ENCODE measurements around the gene ZNF844. TPM values are rescaled to one million over a fixed set of nuclear protein-coding genes. Genes with fewer than 3 reads are reported as not detected.
"Not testable (repeated sequence)": the region's sequence is repeated elsewhere in the genome, so short reads cannot be mapped to it uniquely, and the experiment has no call there.

ZNF844 gene
- polyA plus RNA-seq, 1 of the 3 experiments (the other 2 are of a cell fraction), result 0.28 TPM

GRCh38 chr19:12075538-12076139, 11.1 kb downstream of the ZNF844 start:
- H3K4me2 ChIP-seq, result no peak overlapping the region
- H3F3A ChIP-seq (replicated peaks; ENCODE audit: insufficient read depth), result no peaks in the 10 kb centered on the region
- POLR2A ChIA-PET, result no interaction called here
- TF ChIP-seq NFIC (IDR thresholded peaks at IDR 0.05; ENCODE audit: borderline replicate concordance), result no peak
- no peak for TF ChIP-seq RCOR1 (IDR thresholded peaks at IDR 0.05; ENCODE audit: low read length)
- TF ChIP-seq YY1 (IDR thresholded peaks at IDR 0.05; ENCODE audit: low read depth), result no peak
- TF ChIP-seq EZH2phosphoT487 (IDR thresholded peaks at IDR 0.05; ENCODE audit: borderline replicate concordance, low read depth), result no peak
- no peak for TF ChIP-seq TAF1 (IDR thresholded peaks at IDR 0.05; ENCODE audit: borderline replicate concordance, low read depth, low read length)
- TF ChIP-seq, protein P1, sequence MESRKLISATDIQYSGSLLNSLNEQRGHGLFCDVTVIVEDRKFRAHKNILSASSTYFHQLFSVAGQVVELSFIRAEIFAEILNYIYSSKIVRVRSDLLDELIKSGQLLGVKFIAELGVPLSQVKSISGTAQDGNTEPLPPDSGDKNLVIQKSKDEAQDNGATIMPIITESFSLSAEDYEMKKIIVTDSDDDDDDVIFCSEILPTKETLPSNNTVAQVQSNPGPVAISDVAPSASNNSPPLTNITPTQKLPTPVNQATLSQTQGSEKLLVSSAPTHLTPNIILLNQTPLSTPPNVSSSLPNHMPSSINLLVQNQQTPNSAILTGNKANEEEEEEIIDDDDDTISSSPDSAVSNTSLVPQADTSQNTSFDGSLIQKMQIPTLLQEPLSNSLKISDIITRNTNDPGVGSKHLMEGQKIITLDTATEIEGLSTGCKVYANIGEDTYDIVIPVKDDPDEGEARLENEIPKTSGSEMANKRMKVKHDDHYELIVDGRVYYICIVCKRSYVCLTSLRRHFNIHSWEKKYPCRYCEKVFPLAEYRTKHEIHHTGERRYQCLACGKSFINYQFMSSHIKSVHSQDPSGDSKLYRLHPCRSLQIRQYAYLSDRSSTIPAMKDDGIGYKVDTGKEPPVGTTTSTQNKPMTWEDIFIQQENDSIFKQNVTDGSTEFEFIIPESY (IDR thresholded peaks at IDR 0.05; ENCODE audit: borderline replicate concordance, low read depth), result no peak
- no peak for TF ChIP-seq FOXJ3 (CRISPR knock-in tag; IDR thresholded peaks at IDR 0.05)
- TF ChIP-seq RAD21 (IDR thresholded peaks at IDR 0.05; ENCODE audit: low read length), result no peak
- no peak for TF ChIP-seq NRF1 (IDR thresholded peaks at IDR 0.05; ENCODE audit: low read depth, low read length)
- TF ChIP-seq EP300 (IDR thresholded peaks at IDR 0.05; ENCODE audit: borderline replicate concordance in 1 of 2, low read depth in 1 of 2, low read length in 1 of 2), result no peak
- no peak for TF ChIP-seq TEAD4 (IDR thresholded peaks at IDR 0.05; ENCODE audit: borderline replicate concordance, insufficient read depth)
- TF ChIP-seq RFX5 (IDR thresholded peaks at IDR 0.05; ENCODE audit: low read length), result no peak
- no peak for TF ChIP-seq REST (IDR thresholded peaks at IDR 0.05; ENCODE audit: low read depth, low read length)
- no peak for TF ChIP-seq FOSL2 (IDR thresholded peaks at IDR 0.05; ENCODE audit: borderline replicate concordance, low read depth)
- TF ChIP-seq PBX3 (IDR thresholded peaks at IDR 0.05), result no peak
- no peak for TF ChIP-seq GABPA (IDR thresholded peaks at IDR 0.05; ENCODE audit: low read depth)
- TF ChIP-seq IRF3 (IDR thresholded peaks at IDR 0.05; ENCODE audit: low read depth, low read length), result no peak
- TF ChIP-seq, protein P2, sequence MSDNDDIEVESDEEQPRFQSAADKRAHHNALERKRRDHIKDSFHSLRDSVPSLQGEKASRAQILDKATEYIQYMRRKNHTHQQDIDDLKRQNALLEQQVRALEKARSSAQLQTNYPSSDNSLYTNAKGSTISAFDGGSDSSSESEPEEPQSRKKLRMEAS (IDR thresholded peaks at IDR 0.05; ENCODE audit: low read depth), result no peak
- TF ChIP-seq MXI1 (IDR thresholded peaks at IDR 0.05; ENCODE audit: low read depth, low read length), result no peak
- TF ChIP-seq CHD2 (IDR thresholded peaks at IDR 0.05; ENCODE audit: low read length, partially characterized antibody), result no peak
- 32% methylated on average over 3 of the region's 3 CpGs for WGBS (ENCODE audit: low lambda C conversion rate)
- no peak overlapping the region for H3K9ac ChIP-seq
- H4K20me1 ChIP-seq (ENCODE audit: insufficient read depth), result no peaks in the 10 kb centered on the region
- no peak overlapping the region for H3K27ac ChIP-seq (ENCODE audit: low read depth in 2 of 2, low read length in 1 of 2)
- DNase-seq, result no peak
- H3K9me3 ChIP-seq, result peaks cover 24% of the 10 kb centered on the region; the same call in 1 of the 2 replicates
- H2AFZ ChIP-seq (ENCODE audit: low read depth), result no peak overlapping the region
- no peaks in the 10 kb centered on the region for H3K4me1 ChIP-seq (ENCODE audit: control insufficient read depth in 1 of 2, insufficient read depth in 2 of 2, low read depth in 1 of 2, low read length in 1 of 2)
- H3K36me3 ChIP-seq (replicated peaks in 1 of 2; ENCODE audit: control insufficient read depth in 1 of 2, insufficient read depth in 2 of 2, low read length in 1 of 2), result peaks cover 14 to 21% of the 10 kb centered on the region in 2 experiments
- CTCF ChIA-PET, result no interaction called here
- H3K27me3 ChIP-seq (ENCODE audit: insufficient read depth), result no peaks in the 10 kb centered on the region
- H3K79me2 ChIP-seq (ENCODE audit: insufficient read depth), result no peaks in the 10 kb centered on the region
- no peak overlapping the region; a peak in 1 of 4 replicates for H3K4me3 ChIP-seq (ENCODE audit: low read depth in 2 of 2, low read length in 1 of 2)
- H3K9me2 ChIP-seq, result no peaks in the 10 kb centered on the region

GRCh38 chr19:12076331-12076730, 11.8 kb downstream of the ZNF844 start:
- 35% methylated on average over 3 of the region's 3 CpGs for WGBS (ENCODE audit: low lambda C conversion rate)
- DNase-seq; H3K4me3 ChIP-seq (ENCODE audit: low read depth in 2 of 2, low read length in 1 of 2); H3K9ac ChIP-seq; H3K4me2 ChIP-seq; H2AFZ ChIP-seq (ENCODE audit: low read depth); H4K20me1 ChIP-seq (ENCODE audit: insufficient read depth); H3K27ac ChIP-seq (ENCODE audit: low read depth in 2 of 2, low read length in 1 of 2); H3K9me2 ChIP-seq; H3K27me3 ChIP-seq (ENCODE audit: insufficient read depth); H3K79me2 ChIP-seq (ENCODE audit: insufficient read depth); CTCF ChIA-PET; H3F3A ChIP-seq (replicated peaks; ENCODE audit: insufficient read depth); POLR2A ChIA-PET; H3K4me1 ChIP-seq (ENCODE audit: control insufficient read depth in 1 of 2, insufficient read depth in 2 of 2, low read depth in 1 of 2, low read length in 1 of 2): not testable (repeated sequence)
- H3K9me3 ChIP-seq, result peaks cover 24% of the 10 kb centered on the region; the same call in 1 of the 2 replicates
- peaks cover 14 to 21% of the 10 kb centered on the region in 2 experiments for H3K36me3 ChIP-seq (replicated peaks in 1 of 2; ENCODE audit: control insufficient read depth in 1 of 2, insufficient read depth in 2 of 2, low read length in 1 of 2)
